22Rv1 (cell line): ENCODE data around the gene ANTXR1.

ENCODE experiments used
- H3K27ac ChIP-seq: fragments of 450-650 bp; 2 replicates; pipeline ENCODE4 v1.5.1; 2017
- ZFX ChIP-seq: fragments of 450-650 bp; IDR thresholded peaks from 2 replicates; pipeline ENCODE4 v1.6.1; 2017; ENCODE audit warnings: antibody characterized with exemption, borderline replicate concordance
- TF ChIP-seq, protein P1 (sequence below): fragments of 450-650 bp; IDR thresholded peaks from 2 replicates; pipeline ENCODE4 v1.5.1; 2017; ENCODE audit warnings: mild to moderate bottlenecking

The ANTXR1 gene

GRCh38 chr2:69013142-69013839 lies at the start of gene ANTXR1:
ANTXR1 (plus strand) TSS chr2:69013179; CDS start chr2:69013500, 321 bp downstream.
- no peak for TF ChIP-seq ZFX
- TF ChIP-seq, protein P1, sequence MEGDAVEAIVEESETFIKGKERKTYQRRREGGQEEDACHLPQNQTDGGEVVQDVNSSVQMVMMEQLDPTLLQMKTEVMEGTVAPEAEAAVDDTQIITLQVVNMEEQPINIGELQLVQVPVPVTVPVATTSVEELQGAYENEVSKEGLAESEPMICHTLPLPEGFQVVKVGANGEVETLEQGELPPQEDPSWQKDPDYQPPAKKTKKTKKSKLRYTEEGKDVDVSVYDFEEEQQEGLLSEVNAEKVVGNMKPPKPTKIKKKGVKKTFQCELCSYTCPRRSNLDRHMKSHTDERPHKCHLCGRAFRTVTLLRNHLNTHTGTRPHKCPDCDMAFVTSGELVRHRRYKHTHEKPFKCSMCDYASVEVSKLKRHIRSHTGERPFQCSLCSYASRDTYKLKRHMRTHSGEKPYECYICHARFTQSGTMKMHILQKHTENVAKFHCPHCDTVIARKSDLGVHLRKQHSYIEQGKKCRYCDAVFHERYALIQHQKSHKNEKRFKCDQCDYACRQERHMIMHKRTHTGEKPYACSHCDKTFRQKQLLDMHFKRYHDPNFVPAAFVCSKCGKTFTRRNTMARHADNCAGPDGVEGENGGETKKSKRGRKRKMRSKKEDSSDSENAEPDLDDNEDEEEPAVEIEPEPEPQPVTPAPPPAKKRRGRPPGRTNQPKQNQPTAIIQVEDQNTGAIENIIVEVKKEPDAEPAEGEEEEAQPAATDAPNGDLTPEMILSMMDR: peak; percentile 71
- no peak within 1 kb of the TSS for H3K27ac ChIP-seq

- TF ChIP-seq ZFX: no peak
- TF ChIP-seq, protein P1: no peak
- no peak overlapping the region for H3K27ac ChIP-seq
Measured at GRCh38 chr2:68964282-68964681, 48.7 kb upstream of the ANTXR1 start.

DNA sequence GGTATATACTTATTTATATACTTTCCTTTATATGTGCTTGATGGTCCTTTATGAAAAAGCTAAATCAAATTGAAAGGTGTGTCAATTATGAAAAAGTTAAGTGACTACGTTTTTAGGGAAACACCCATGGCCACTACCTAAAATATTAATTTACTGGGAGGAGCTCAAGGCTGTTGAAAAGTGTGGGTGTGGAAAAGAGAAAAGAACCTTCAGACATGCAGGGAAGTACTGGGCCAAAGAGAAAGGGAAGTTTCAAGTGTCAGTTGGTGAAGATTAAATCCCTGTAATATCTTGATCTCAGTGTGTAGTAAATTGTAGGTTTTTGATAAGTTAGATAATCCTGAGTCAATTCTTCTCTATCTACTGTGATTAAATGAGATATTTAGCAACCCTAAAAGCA lies 44.8 kb upstream of the ANTXR1 start:
- no peak for TF ChIP-seq ZFX
- TF ChIP-seq, protein P1: no peak
- no peak overlapping the region for H3K27ac ChIP-seq

GRCh38 chr2:68969736-68970490 lies 43.1 kb upstream of the ANTXR1 start:
- TF ChIP-seq, protein P1: no peak
- TF ChIP-seq ZFX: no peak
- H3K27ac ChIP-seq: no peak overlapping the region

- no peak for TF ChIP-seq ZFX
- TF ChIP-seq, protein P1: no peak
- H3K27ac ChIP-seq: no peak overlapping the region
Measured at GRCh38 chr2:68970566-68971265, 42.3 kb upstream of the ANTXR1 start.

DNA sequence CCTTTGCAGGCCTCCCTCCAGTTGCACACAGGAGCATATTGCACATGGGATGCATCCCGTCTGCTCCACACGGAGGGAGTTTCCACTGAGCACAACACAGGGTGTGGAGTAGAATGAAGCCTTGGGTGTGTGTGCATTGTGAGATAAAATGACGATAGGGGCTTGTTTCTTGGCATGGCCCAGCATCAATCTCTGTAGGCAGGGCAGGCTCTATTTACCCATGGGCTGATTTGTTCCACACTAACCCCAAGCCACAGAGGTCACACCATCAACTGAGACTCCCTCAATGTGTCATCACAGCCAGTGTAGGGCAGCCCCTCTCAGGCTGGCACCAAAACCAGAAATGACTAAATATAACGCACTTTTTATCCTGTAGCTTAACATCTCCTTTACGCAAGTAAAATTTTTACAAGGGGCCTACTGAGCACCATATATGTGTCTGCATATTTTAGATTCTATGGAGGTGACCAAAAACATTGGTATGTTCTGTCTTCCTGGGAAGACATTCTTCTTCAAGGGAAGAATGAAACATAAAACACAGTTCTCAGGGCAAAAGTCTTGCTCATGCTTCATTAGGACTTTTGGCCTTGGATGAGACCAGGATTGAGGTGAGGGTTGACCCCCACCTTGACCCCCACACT lies 41.3 kb upstream of the ANTXR1 start:
- TF ChIP-seq, protein P1: no peak
- no peak for TF ChIP-seq ZFX
- no peak overlapping the region for H3K27ac ChIP-seq
